GM12872 (cell line): ENCODE data around the gene FLT1.

Experiments used
- CTCF ChIP-seq: IDR thresholded peaks from 3 replicates; pipeline ENCODE4 v1.5.1; 2011; ENCODE audit warnings: low read depth, mild to moderate bottlenecking, low read length, moderate library complexity; ENCODE audit not compliant: insufficient read depth

The FLT1 gene

GRCh38 chr13:28538932-28539331 lies 44.0 kb upstream of the FLT1 start:
- no peak for TF ChIP-seq CTCF

- no peak for TF ChIP-seq CTCF
Observed at GRCh38 chr13:28537171-28537570, 42.2 kb upstream of the FLT1 start.

DNA sequence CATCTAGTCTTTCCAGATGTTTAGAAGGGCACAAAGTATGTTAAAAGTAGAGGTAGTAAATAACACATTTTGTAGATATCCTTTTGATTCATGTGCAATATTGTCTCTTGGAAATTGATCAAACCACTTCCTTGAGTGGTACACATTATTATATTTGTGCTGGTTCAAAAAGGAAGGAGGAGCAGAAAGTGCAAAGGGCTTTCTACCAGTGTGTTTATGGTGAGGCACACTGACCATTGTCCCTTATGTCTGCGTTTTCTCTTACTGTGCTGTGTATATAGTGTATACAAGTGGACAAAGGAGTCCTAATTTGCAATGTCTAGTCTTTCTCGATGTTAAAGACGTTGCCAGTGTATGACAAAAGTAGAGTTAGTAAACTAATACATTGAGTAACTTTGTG lies 41.4 kb upstream of the FLT1 start:
- TF ChIP-seq CTCF, result no peak

GRCh38 chr13:28535734-28536133 lies 40.8 kb upstream of the FLT1 start:
- no peak for TF ChIP-seq CTCF

GRCh38 chr13:28534801-28535200 lies 39.9 kb upstream of the FLT1 start:
- no peak for TF ChIP-seq CTCF

- no peak for TF ChIP-seq CTCF
Observed at GRCh38 chr13:28534210-28534609, 39.3 kb upstream of the FLT1 start.

- TF ChIP-seq CTCF, result no peak
Observed at GRCh38 chr13:28533441-28534166, 38.7 kb upstream of the FLT1 start.
